CD4-positive, alpha-beta T cell treated with Interleukin-4 for 1 hour (primary cell): ENCODE data around the gene KRT80.
A peak's percentile ranks its signal among the peaks of the same experiment; 100 is the strongest.

Source experiments
- DNase-seq, 2 donors: peaks; one replicate each; pipeline ENCODE4 v3.0.0-alpha.2; 2020 to 2022

KRT80 gene

DNA sequence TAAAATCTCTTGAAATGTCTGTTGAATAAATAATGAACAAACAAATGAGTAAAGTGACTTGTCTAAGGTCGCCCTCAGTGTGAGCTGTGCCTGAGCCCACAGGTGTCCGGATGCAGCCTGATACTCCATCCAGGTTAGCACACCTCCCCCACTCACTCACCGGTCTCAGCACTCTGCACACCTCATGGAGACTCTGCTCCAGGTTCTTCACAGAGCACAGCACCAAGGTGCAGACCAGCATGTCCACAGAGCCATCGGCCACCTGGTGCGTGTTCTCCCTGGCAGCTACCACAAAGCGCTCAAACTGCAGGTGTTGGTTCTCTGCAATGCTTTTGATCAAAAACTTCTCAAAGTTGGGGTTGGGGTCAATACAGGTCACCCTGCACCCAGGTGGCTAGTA lies 37.1 kb upstream of the KRT80 start:
- no peak for DNase-seq

- DNase-seq: no peak
These were observed 36.6 kb upstream of the KRT80 start for GRCh38 chr12:52228366-52228765.

GRCh38 chr12:52227606-52228166 lies 35.9 kb upstream of the KRT80 start:
- no peak for DNase-seq

GRCh38 chr12:52226446-52226845 lies 34.6 kb upstream of the KRT80 start:
- no peak for DNase-seq

- no peak for DNase-seq
These were observed 33.9 kb upstream of the KRT80 start for GRCh38 chr12:52225752-52226151.

GRCh38 chr12:52224151-52224550 lies 32.3 kb upstream of the KRT80 start:
- no peak for DNase-seq

DNA sequence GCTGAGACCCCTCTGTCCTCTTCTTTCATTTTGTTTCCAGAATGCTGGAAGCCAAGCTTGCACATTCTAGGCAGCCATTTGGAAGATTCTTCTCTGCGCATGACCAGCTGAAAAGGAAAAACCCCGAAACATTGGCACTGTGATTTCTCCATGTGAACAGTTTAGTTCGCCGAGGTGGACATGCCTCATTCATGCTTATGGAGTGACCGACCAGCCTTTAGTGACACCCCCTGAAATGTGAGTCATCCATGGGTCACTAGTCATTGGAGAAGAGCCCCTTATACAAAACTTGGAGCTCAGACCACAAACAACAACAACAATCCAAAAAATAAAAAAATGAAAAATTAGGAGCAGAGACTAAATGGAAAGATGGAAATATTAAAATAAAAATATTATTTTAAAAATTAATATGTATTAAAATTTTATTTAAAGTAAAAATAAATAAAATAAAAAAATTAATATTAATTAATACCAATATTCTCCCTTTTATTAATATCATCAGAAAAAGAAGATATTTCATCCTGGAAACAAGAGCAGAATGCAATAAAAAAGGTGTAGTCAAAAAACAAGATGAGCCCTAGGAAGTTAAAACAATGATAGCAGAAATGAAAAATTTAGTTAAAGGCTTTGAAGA lies 31.7 kb upstream of the KRT80 start:
- DNase-seq: no peak

DNA sequence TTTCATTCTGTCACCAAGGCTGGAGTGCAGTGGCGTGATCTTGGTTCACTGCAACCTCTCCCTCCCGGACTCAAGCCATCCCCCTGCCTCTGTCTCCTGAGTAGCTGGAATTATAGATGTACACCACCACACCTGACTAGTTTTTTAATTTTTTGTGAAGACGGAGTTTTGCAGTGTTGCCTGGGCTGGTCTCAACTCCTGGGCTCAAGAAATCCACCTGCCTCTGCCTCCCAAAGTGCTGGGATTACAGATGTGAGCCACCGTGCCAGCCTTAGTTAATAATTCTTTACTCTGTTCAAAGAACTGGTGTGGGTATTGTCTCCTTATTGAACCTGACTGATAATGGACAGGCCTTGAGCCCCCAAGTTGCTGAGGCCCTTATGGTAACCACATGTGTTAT lies 30.9 kb upstream of the KRT80 start:
- DNase-seq: no peak

GRCh38 chr12:52221912-52222457 lies 30.2 kb upstream of the KRT80 start:
- DNase-seq: peak; percentile 34 to 41

DNA sequence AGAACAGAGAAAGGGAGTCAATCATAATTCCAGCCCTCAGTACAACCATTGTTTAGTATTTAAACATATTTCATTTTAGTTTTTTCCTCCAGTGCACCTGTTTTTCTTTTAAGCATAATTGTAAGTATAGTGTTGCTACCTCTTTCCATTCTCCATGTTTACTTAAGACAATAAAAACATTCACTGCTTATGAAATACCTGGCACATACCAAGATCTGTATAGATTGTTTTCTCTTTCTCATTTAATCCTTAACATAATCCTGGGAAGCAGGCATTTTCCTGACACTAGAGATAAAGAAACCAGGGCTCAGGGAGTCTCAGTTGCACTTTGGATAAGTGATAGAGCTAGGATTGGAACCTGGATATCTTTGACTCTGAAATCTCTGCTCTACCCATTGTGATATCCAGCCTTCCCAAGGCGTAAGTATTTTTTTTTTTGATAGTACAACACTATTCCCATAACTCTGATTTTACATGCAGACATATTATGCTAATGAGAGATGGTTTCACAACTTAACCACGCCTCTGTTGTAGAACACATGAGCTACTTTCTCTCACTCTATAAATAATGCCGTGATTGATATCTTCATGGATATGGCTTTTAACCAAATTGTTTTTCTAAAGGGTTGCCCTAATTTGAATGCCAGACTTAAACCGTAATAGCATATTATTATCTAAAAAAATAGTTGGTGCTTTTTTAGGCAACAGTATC lies 29.4 kb upstream of the KRT80 start:
- DNase-seq: no peak

DNA sequence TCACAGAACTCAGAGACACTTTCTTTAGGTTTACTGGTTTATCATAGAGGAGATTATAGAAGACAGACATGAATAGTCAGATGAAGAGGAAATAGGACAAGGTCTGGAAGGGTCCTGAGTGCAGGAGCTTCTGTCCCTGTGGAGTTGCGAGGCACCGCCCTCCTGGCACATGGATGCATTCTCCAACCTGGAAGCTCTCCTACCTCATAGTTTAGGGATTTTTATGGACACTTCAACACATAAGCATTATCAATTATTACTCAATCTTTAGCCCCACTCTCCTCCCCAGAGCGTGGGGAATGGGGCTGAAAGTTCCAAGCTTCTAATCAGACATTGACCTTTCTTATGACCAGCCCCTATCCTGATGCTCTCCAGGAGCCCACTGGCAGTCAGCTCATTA lies 28.7 kb upstream of the KRT80 start:
- DNase-seq: no peak

DNA sequence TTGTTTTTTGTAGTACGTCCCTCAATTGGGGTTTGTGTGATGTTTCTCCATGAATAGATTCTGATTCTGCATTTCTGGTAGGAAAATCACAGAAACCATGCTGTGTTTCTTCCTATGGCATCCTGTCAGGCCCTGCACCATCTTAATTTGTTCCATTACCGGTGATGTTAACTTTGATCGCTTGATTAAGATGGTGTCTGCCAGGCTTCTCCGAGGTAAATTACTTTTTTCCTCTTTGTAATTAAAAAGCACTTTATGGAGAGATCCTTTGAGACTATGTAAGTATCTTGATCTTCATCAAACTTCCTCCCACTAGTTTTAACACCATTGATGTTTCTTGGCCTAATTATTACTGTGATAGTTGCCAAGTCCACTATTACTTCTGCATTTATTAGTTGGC lies 26.2 kb upstream of the KRT80 start:
- no peak for DNase-seq

- DNase-seq: no peak
These were observed 25.4 kb upstream of the KRT80 start for GRCh38 chr12:52217223-52217622.

DNA sequence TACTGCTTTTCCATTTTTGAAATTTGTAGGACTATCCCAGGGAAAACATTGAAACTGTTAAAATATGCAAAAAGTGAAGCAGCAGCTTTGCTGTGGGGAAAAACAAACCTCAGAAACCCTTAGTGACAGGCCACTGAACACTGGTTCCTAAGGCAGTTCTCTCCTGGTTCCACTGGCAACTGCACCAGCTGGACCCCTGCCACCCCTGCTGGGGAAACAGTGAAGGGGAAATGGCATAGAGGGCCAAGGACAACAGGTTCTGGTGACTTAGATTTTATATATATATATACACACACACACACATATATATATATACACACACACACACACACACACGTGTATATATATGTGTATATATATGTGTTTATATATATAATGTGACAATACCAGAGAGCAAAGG lies 25.0 kb upstream of the KRT80 start:
- no peak for DNase-seq

- DNase-seq: no peak
These were observed 24.3 kb upstream of the KRT80 start for GRCh38 chr12:52216100-52216499.

DNA sequence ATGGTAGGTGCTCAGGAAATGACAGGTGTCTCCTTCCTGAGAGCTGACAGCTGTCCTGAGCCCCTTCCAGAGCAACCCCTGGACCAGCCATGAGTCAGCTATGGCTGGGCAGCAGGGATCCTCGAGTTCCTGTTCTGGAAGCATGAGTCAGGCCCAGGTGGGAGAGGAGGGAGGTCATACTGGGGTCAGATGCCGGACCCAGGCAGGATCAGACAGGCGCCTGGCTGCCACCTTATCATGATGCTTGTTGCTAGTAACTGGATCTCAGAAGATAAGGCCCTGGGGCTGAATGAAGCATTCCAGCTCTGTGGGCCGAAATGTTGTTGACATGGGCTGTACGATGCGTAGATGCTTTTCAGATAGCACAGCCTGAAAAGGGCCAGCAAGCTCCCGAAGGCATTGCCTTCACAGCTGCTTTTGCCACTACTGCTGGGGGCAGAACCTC lies 23.8 kb upstream of the KRT80 start:
- no peak for DNase-seq

- no peak for DNase-seq
These were observed 22.6 kb upstream of the KRT80 start for GRCh38 chr12:52214421-52214802.

DNA sequence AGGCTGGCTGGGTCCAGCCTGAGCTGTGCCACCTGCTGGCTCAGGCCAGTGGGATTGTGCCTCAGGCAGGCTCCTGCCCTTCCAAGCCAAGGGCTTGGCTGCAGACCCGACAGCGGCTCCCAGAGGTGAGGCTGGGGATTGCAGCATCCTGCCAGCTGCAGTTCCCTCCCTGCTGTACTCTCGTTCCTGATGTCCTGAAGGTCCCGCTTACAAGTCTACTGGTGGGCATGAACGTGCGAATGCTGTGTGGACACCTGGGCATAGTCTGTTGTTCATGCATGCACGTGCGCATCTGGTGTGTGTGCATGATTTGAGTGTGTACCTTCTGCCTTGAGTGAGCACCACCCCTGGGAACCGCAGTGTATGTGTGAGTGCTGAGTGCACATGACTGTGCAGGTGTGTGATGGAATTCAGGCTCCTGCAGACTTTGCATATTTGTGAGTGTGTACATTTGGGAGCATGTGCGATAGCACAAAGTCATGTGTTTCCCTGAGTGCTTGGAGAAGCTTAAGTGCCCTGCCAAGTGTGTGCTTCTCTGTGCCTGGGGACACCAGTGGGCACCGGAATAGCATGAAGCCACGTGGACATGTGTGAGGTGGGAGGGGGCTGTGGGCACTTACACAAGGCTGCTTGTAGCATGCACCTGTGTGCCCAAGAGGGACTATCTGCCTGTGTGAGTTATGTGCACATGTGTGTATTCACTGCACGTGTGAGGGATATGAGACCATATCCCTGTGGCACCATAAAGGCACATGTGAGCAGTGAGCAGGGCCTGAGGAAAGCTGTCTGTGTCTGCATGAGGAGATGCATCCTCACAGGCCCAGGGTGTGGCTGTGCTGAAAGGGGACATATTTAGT lies 22.0 kb upstream of the KRT80 start:
- peak; percentile 38 to 65 for DNase-seq

DNA sequence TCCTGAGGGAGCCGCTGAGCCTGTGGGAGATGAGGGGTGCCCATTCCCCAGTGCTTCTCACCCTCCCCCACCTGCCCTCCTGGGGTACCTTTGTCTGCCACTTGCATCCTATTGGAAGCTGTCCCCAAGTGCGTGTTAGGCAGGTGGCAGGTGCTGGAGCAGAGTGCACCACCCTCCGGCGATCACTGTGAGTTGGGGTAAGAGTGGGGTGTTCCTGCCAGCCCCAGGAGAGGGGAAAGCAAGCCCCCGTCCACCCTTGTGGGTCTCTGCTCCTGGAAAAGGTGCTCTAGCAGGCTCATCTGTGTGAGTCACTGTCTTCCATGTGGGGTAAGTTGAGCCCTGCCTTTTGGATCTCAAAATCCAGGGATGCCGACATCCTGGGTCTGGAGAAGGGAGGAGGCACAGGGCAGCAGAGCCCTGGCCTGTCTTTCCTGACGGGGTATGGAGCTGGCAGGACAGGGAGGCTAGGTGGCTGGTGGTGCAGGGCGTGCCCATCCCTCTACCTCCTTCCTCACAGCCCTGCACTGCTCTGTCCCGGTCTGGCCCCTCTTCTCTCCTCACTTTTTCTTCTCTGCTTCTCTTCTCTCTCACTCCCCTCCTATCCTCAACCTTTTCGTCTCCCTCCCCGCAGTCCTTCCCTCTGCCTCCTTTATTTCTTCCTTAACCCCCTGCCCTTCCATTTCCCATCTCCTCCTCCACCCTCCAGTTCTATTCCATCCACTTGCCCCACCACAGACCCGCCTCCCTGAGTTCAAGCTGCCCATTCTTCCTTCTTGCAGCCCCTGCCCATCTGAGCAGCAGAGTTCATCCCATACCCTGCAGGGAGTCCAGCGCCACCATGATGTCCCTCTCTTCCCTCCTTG lies 21.1 kb upstream of the KRT80 start:
- no peak for DNase-seq

DNA sequence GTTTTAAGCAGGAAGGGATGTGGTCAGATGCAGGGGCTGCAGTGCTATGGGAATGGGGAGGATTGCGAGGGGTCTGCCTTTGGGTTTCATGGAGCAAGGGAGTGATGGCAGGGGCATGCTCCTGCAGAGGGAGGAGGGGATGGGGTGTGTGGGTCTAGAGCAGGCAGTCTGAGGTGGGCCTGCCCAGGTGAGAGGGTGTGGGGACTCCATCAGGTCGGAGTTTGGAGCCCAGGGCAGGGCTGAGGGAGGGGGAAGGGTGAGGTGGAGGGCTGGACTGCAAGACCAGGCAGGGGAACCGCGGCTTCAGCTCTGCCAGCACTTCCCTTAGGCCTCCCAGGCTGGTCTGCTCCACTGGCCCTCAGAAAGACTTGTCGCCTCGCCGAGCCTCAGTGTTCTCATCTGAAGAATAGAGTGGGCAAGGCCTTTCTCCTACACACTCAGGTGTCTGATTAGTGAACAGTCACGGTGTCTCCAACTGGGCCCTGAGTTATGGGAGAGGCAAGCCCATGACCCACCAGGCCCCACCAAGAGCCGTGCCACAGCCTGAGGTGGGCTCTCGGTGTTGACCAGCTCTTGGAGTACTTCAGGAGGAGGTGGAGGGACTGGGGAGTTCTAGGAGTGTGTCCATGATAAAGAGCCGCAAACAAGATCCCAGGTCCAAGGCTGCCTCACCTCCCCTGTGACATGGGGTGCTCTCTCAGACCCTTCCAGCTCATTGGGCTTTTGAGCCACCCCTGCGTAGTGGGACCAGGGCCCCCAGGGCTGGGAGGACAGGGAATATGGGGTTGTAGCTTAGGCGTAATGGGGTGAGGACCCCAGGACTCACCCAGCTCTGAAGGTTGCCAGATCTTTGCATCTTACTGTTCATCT lies 20.1 kb upstream of the KRT80 start:
- no peak for DNase-seq
